Raji (cell line): ENCODE measurements around the gene CCDC7.

Experiments
- POLR2A ChIP-seq: IDR thresholded peaks from 2 replicates; pipeline ENCODE4 v1.6.1; 2011; ENCODE audit warnings: low read depth, low read length, control low read depth; ENCODE audit not compliant: insufficient read depth

The CCDC7 gene

DNA sequence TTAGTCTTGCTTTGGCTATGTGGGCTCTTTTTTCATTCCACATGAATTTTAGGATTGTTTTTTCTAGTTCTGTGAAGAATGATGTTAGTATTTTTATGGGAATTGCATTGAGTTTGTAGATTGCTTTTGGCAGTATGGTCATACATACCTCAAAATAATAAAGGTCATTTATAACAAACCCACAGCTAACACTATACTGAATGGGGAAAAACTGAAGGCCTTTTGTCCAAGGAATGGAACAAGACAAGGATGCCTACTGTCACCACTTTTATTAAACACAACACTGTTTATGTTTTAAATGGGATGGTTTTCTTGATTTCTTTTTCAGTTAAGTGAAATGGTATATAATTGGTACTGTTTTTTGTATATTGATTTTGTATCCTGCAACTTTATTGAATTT is 84.3 kb downstream of the CCDC7 start:
- TF ChIP-seq POLR2A, result no peak

GRCh38 chr10:32538256-32538655 is 92.3 kb downstream of the CCDC7 start:
- no peak for TF ChIP-seq POLR2A

GRCh38 chr10:32540691-32541470 is 94.9 kb downstream of the CCDC7 start:
- TF ChIP-seq POLR2A, result no peak

DNA sequence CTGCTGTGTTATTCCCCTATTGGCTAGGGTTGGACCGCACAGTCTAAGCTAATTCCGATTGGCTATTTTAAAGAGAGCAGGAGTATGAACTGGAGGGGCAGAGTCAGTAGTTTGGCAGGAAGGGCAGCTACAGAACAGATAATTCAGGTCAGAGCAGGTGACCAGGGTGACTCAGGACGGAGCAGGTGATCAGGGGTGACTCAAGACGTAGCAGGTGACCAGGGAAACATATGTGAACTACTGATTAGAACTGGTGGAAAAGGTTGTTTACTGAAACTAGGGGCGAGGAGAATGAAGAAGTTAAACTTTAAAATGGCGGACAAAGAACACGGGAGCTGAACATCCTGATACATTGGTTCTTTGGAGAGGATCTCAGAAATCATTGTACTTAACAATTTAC is 102.3 kb downstream of the CCDC7 start:
- no peak for TF ChIP-seq POLR2A

DNA sequence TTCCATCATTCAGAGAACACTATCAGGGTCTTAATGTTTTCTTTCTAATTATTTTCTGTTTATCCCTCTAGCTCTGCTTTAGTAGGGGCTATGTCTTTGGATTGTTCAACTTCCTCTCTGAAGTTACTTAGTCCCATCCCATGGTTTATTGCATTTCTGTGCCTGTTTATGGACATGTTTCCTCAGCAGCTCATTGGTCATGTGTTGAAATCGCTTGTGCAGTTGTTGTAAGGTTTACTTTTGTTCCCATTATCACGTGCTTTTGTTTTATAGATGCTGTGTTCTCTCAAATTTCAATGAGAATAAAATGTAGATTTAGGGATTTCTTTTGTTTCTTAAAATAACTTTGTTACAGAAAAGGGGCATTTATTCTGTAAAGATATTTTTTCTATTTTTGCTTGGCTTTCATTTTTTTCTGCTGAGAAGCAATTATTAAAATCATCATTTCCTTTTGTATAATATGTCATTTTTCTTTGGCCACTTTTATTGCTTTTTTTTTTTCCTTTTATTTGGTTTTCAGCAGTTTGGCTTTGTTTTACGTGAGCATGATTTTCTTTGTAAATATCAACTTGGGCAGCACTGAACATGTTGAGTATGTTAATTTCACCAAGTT is 110.9 kb downstream of the CCDC7 start:
- TF ChIP-seq POLR2A, result no peak

DNA sequence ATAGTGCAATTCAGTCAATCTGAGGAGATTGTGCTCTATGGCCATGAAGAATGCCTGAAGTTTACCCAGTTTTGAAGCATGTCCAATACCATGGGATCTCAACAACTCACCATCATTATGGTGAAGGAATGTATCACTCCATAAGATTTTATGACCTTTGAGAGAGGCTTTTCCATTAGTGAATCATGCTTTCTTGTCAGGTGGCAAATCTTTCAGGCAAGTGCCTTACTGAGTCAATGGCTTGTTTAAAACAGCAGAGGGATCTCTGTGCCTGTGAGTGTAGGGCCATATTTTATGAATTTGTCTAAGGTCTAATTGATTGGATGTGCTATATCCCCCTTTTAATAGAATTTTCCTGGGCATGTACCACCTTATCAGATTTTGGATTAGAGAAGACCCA is 131.5 kb downstream of the CCDC7 start:
- no peak for TF ChIP-seq POLR2A

DNA sequence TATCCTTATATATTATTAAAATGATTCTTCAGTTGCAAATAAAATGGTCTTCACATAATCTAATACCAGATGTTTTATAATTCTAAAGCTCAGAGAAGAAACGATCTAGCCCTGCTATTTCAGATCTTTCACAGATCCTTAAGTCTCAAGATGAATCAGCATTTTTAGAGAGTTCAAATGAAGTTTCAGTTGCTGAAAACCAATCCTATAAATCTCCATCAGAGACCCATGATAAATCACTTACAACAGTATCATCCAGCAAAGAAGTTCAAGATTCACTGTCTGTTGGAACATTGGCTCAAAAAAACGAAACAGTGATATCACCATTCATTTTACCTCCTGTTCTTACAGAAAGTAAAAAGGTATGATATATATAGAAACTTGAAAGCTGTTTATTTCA is 137.0 kb downstream of the CCDC7 start:
- TF ChIP-seq POLR2A, result no peak

GRCh38 chr10:32600317-32600716 is 154.4 kb downstream of the CCDC7 start:
- TF ChIP-seq POLR2A, result no peak

DNA sequence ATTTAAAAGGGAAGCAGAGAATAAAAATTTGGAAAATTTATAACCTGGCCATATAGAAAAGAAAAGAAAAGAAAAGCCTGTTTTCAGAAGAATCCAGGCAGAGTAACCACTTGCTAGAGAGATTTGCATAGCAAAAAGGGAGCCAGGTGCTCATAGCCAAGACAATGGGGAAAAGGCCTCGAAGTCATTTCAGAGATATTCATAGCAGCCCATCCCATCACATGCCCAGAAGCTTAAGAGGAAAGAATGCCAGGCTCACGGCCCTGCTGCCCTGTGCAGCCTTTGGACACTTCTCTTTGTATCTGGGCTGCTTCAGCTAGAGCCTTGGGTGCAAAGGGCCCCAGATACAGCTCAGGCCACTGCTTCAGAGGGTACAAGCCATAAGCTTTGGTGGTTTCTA is 159.8 kb downstream of the CCDC7 start:
- TF ChIP-seq POLR2A, result no peak

- TF ChIP-seq POLR2A, result no peak
Observed at GRCh38 chr10:32616438-32616837, 170.5 kb downstream of the CCDC7 start.

DNA sequence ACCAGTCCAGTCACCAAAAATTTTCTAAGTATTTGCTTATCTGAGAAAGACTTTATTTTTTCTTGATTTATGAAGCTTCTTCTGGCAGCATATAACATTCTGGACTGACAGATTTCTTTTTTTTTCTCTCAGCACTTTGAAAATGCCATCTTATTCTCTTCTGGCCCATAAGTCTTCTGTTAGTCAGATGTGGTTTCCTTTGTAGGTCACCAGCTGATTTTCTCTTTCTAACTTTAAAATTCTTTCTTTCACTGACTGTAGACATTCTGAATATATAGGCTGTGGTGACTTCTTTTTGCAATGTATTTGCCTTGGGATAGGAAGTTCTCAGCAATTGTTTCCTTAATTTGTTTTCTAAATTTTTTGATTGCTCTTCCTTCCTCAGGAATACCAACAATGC is 172.5 kb downstream of the CCDC7 start:
- no peak for TF ChIP-seq POLR2A

DNA sequence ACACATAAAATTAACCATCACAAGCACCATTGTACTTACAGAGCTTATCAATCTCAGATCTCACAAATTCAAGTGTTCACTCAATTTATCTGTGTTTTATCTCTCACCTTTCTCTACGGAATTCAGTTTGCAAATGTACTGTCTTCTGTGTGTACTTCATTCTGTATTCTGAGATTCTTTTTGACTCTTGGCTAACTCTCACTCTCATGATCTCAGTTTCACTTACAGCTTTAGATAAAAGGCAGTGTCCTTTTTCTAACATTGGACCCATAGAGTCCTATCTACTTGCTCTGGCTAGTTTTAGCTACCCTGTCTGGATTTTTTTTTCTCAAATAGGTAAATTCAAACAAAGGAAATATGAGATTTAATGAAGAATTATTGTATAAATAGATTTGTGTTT is 176.0 kb downstream of the CCDC7 start:
- TF ChIP-seq POLR2A, result no peak

DNA sequence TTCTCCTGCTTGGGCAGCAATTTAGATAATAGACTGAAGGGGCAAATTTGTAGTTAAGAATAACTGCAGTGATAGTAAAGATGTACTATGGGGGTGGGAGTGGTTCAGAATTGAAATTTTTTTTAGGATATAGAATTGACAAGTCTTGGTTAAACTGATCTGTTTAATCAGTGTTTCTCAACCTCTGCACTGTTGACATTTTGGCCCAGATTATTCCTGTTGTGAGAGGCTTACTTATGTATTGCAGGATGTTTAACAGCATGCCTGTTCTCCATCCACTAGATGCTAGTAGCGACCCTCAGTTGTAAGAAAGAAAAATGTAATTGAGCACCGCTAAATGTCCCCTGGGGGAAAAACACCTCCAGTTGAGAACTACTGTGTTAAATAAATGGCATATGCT is 176.5 kb downstream of the CCDC7 start:
- no peak for TF ChIP-seq POLR2A

GRCh38 chr10:32627183-32627582 is 181.2 kb downstream of the CCDC7 start:
- no peak for TF ChIP-seq POLR2A

DNA sequence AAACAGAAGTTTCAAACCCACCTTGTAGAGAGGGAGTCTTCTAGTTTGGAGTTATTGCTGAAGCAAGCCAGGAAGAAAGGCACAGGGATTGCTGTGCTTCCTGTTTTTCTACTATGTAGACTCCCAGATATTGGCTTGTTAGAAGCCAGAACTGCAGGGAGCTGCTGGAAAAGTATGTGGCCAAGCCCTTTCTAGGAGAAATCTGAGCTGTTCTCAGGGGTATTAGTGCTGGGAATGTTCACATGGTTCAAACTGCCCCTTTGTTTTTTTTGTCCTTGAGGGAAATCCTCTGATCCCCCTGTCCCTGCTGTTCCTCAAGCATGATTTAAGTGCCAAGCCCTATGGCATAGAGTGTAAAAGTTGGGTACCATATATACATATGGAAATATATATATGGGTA is 184.0 kb downstream of the CCDC7 start:
- no peak for TF ChIP-seq POLR2A

- TF ChIP-seq POLR2A, result no peak
Observed at GRCh38 chr10:32646535-32646934, 200.6 kb downstream of the CCDC7 start.

DNA sequence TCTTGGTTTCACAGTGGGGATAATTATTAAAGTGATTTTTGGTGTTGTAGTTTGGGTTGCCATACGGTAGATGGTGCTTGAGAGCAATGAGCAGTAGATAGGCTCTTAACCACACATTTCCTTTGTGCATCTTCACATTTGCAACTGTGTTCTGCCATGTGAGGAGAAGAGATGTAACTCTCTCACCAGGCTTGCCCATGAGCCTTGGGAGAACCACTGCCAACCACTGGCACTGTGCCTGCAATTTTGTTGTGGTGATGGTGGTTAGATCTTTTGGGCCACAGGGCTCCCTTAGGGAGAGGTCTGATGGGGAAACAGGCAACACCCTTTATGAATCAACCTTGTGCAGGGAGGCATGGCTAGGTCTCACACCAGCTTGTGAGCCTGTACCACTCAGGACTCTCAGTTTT is 204.3 kb downstream of the CCDC7 start:
- no peak for TF ChIP-seq POLR2A

- TF ChIP-seq POLR2A, result no peak
Observed at GRCh38 chr10:32661346-32661745, 215.4 kb downstream of the CCDC7 start.
